Glutamatergic neuron (in vitro differentiated cells): ENCODE measurements around the gene REG1A. TPM values are rescaled to one million over a fixed set of nuclear protein-coding genes. Genes with fewer than 3 reads are reported as not detected.

ENCODE experiments used
- DNase-seq: peaks from one replicate; pipeline ENCODE4 v3.0.0; 2022
- H3K27ac Mint-ChIP-seq: one replicate; pipeline ENCODE4 v1.8.0; 2020; ENCODE audit warnings: mild to moderate bottlenecking, mixed read lengths, inconsistent platforms; ENCODE audit not compliant: unreplicated experiment
- H3K27me3 Mint-ChIP-seq: one replicate; pipeline ENCODE4 v1.8.0; 2020; ENCODE audit warnings: mild to moderate bottlenecking, moderate library complexity, mixed read lengths, inconsistent platforms; ENCODE audit not compliant: unreplicated experiment
- H3K36me3 Mint-ChIP-seq: one replicate; pipeline ENCODE4 v1.8.0; 2020; ENCODE audit warnings: mild to moderate bottlenecking, mixed read lengths, inconsistent platforms; ENCODE audit not compliant: unreplicated experiment
- H3K4me1 Mint-ChIP-seq: one replicate; pipeline ENCODE4 v1.8.0; 2020; ENCODE audit warnings: mild to moderate bottlenecking, low read depth, mixed read lengths, inconsistent platforms; ENCODE audit not compliant: unreplicated experiment
- H3K4me3 Mint-ChIP-seq: one replicate; pipeline ENCODE4 v1.8.0; 2020; ENCODE audit warnings: mild to moderate bottlenecking, mixed read lengths, inconsistent platforms; ENCODE audit not compliant: unreplicated experiment
- H3K9me3 Mint-ChIP-seq: one replicate; pipeline ENCODE4 v1.8.0; 2020; ENCODE audit warnings: mild to moderate bottlenecking, moderate library complexity, mixed read lengths, inconsistent platforms; ENCODE audit not compliant: unreplicated experiment
- CTCF ChIP-seq: fragments of 200-600 bp; sonication (generic); IDR thresholded peaks from one replicate; pipeline ENCODE4 v1.5.0; 2021; ENCODE audit not compliant: partially characterized antibody, unreplicated experiment
- total RNA-seq: library from RNA; stranded (reverse); fragmentation: NEBNext Ultra II Directional; extraction: Animal tissue kit (Norgen Biotek cat#: 25700); gene quantifications from one replicate; pipeline ENCODE4 v1.2.1, GENCODE V29; 2021; ENCODE audit not compliant: unreplicated experiment

REG1A gene
- total RNA-seq, 1 donor from 2014 or later = 1.1 TPM

DNA sequence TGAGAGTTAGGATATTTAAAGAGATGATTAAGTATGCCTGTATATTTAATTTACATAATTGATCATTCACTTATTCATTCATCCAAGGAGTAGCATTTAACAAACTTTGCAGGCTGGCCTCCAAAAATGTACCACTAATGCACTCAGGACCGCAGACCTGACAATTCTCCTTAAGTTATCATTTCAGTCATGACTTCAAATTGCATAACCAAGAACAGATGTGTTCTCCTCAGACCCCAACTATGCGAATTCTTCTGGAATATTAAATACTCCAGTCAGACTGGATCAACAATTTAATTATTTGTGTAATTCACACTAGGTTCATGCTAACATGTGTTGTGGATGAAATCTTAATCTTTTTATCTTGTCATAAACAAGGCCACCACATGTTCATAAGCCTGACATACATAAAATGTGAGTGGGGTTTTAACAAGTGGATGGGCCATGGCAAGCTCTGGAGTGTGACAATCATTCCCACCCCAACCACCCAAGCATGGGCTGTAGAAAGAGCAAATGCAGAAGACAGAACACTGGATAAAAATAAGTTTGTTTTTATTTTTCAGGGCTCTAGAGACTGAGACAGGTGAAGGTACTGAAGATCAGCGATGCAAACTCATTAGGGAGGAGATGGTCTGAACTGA lies 35.7 kb upstream of the REG1A start:
- DNase-seq = no peak
- Mint-ChIP-seq H3K27me3 (peaks cover 2% of the 10 kb centered on the region), H3K4me3 (no peak overlapping the region), H3K9me3 (peaks cover 4% of the 10 kb centered on the region), H3K27ac (no peak overlapping the region), H3K36me3 (no peaks in the 10 kb centered on the region), H3K4me1 (no peaks in the 10 kb centered on the region)
- no peak for TF ChIP-seq CTCF

- Mint-ChIP-seq H3K27ac (no peak overlapping the region), H3K4me3 (no peak overlapping the region), H3K27me3 (peaks cover 2% of the 10 kb centered on the region), H3K9me3 (peaks cover 4% of the 10 kb centered on the region), H3K36me3 (no peaks in the 10 kb centered on the region), H3K4me1 (no peaks in the 10 kb centered on the region)
- DNase-seq = no peak
- no peak for TF ChIP-seq CTCF
These were observed 34.9 kb upstream of the REG1A start for GRCh38 chr2:79085382-79085781.

DNA sequence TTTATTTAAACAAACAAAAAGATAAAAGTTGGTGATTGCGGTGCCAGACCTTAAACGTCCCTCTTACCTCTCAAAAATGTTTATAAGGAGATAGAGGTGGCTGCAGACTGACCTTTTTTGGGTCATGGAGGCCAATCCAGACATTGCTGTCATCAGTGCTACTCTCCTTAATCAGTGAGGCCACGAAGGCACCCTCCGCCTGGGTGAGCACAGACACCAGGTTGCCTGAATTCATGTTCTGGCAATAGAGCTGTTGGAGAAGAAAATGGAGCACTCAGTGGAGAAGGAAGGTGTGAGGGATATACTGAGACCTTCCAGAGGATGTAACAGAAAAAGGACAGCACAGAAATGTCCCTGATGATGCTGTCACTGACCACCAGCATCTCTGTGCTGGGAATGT lies 34.0 kb upstream of the REG1A start:
- Mint-ChIP-seq H3K4me3 (no peak overlapping the region), H3K4me1 (no peaks in the 10 kb centered on the region), H3K36me3 (no peaks in the 10 kb centered on the region), H3K27ac (no peak overlapping the region), H3K27me3 (peaks cover 2% of the 10 kb centered on the region), H3K9me3 (peaks cover 4% of the 10 kb centered on the region)
- DNase-seq = no peak
- TF ChIP-seq CTCF = no peak

GRCh38 chr2:79087785-79088364 lies 32.4 kb upstream of the REG1A start, which contains the start of gene REG1B:
Gene REG1B, minus strand, starts transcription at chr2:79087993. Its CDS starts 381 bp downstream, at chr2:79087612.
- peaks cover 2% of the 10 kb centered on the region for H3K27me3 Mint-ChIP-seq
- H3K9me3 Mint-ChIP-seq = peaks cover 2% of the 10 kb centered on the region
- H3K36me3 Mint-ChIP-seq = no peaks in the 10 kb centered on the region
- H3K4me1 Mint-ChIP-seq = peaks cover 4% of the 10 kb centered on the region
- no peak within 1 kb of the TSS for H3K27ac Mint-ChIP-seq
- DNase-seq = no peak
- no peak for TF ChIP-seq CTCF
- no peak within 1 kb of the TSS for H3K4me3 Mint-ChIP-seq

DNA sequence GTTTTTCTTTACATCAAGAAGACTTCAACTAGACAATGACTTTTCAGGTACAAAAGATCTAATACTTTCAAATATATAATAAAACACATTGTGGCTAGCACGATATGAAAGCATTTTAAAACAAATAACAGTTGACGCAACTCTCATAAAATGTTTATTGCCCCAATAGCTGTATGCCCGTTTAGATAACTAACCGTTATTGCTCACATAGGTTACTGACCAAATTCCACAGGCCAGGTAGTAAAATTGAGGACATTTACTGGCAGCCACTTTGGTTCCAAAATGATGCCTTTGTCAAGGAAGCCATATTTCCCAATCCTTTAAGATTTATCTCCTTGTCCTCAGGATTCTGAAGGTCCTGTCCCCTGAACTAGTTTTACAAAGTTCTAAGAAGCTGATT lies 29.6 kb upstream of the REG1A start:
- no peak for TF ChIP-seq CTCF
- no peaks in the 10 kb centered on the region for H3K36me3 Mint-ChIP-seq
- H3K4me3 Mint-ChIP-seq = no peak overlapping the region
- DNase-seq = no peak
- no peak overlapping the region for H3K27ac Mint-ChIP-seq
- H3K4me1 Mint-ChIP-seq = peaks cover 4% of the 10 kb centered on the region
- H3K27me3 Mint-ChIP-seq = peaks cover 2% of the 10 kb centered on the region
- H3K9me3 Mint-ChIP-seq = peaks cover 2% of the 10 kb centered on the region
